NB4 (cell line): ENCODE measurements around the gene PIGM.
"Not testable (repeated sequence)": the region's sequence is repeated elsewhere in the genome, so short reads cannot be mapped to it uniquely, and the experiment has no call there.

Experiments used
- DNase-seq: peaks from one replicate; pipeline ENCODE4 v3.0.0; 2010; ENCODE audit warnings: low read depth
- H3K4me3 ChIP-seq: one replicate; pipeline ENCODE4 v1.5.1; 2011; ENCODE audit warnings: mild to moderate bottlenecking, low read depth, low read length, moderate library complexity
- CTCF ChIP-seq: IDR thresholded peaks from one replicate; pipeline ENCODE4 v1.5.1; 2012; ENCODE audit warnings: low read depth, low read length
- MAX ChIP-seq: IDR thresholded peaks from 2 replicates; pipeline ENCODE4 v1.6.1; 2011; ENCODE audit warnings: low read depth, low read length
- MYC ChIP-seq: IDR thresholded peaks from 2 replicates; pipeline ENCODE4 v1.6.1; 2011; ENCODE audit warnings: low read depth, low read length
- POLR2A ChIP-seq: IDR thresholded peaks from 2 replicates; pipeline ENCODE4 v1.6.1; 2011; ENCODE audit warnings: mild to moderate bottlenecking; ENCODE audit not compliant: insufficient read length; ENCODE audit errors: extremely low read depth

The PIGM gene

GRCh38 chr1:160053548-160054365 is 22.0 kb upstream of the PIGM start:
- DNase-seq: no peak
- H3K4me3 ChIP-seq: no peak overlapping the region
- TF ChIP-seq MAX (no peak), CTCF (no peak), MYC (no peak), POLR2A (no peak)

GRCh38 chr1:160052936-160053335 is 21.1 kb upstream of the PIGM start:
- no peak overlapping the region for H3K4me3 ChIP-seq
- no peak for DNase-seq
- no peak for TF ChIP-seq POLR2A
- no peak for TF ChIP-seq MYC
- no peak for TF ChIP-seq MAX

GRCh38 chr1:160050619-160051018 is 18.8 kb upstream of the PIGM start:
- TF ChIP-seq MYC (no peak), MAX (no peak), POLR2A (no peak), CTCF (no peak)
- DNase-seq: no peak
- no peak overlapping the region for H3K4me3 ChIP-seq

GRCh38 chr1:160050182-160050581 is 18.4 kb upstream of the PIGM start:
- not testable (repeated sequence) for H3K4me3 ChIP-seq, DNase-seq

- no peak for DNase-seq
- no peak for TF ChIP-seq MYC
- no peak for TF ChIP-seq POLR2A
- TF ChIP-seq CTCF: no peak
- no peak for TF ChIP-seq MAX
- no peak overlapping the region for H3K4me3 ChIP-seq
These were observed 17.3 kb upstream of the PIGM start for GRCh38 chr1:160049101-160049500.

GRCh38 chr1:160048335-160048734 is 16.5 kb upstream of the PIGM start:
- DNase-seq: no peak
- no peak overlapping the region for H3K4me3 ChIP-seq
- TF ChIP-seq CTCF (no peak), POLR2A (no peak), MYC (no peak), MAX (no peak)
